Activated CD4-positive, alpha-beta T cell treated with anti-CD3 and anti-CD28 coated beads, Interleukin-2, amount 50 U/mL, for 16 hours (primary cell): ENCODE data around the gene MIGA1.
"Not testable (repeated sequence)": the region's sequence is repeated elsewhere in the genome, so short reads cannot be mapped to it uniquely, and the experiment has no call there.

Experiments
- DNase-seq: peaks from one replicate; pipeline ENCODE4 v3.0.0-alpha.2; 2020

The MIGA1 gene

GRCh38 chr1:77850082-77850481 is 70.6 kb downstream of the MIGA1 start:
- DNase-seq = no peak

- no peak for DNase-seq
Measured at GRCh38 chr1:77857552-77857951, 78.1 kb downstream of the MIGA1 start.

- DNase-seq = no peak
Measured at GRCh38 chr1:77858725-77859124, 79.3 kb downstream of the MIGA1 start.

GRCh38 chr1:77859248-77859647 is 79.8 kb downstream of the MIGA1 start:
- DNase-seq = no peak

GRCh38 chr1:77866296-77866695 is 86.8 kb downstream of the MIGA1 start:
- no peak for DNase-seq

GRCh38 chr1:77872645-77873044 is 93.2 kb downstream of the MIGA1 start:
- DNase-seq = no peak

GRCh38 chr1:77873461-77873860 is 94.0 kb downstream of the MIGA1 start:
- DNase-seq = no peak

- DNase-seq = no peak
Measured at GRCh38 chr1:77874804-77875445, 95.5 kb downstream of the MIGA1 start.

- DNase-seq = no peak
Measured at GRCh38 chr1:77876884-77877283, 97.4 kb downstream of the MIGA1 start.

- no peak for DNase-seq
Measured at GRCh38 chr1:77881061-77881460, 101.6 kb downstream of the MIGA1 start.

- no peak for DNase-seq
Measured at GRCh38 chr1:77882411-77882810, 103.0 kb downstream of the MIGA1 start.

GRCh38 chr1:77888081-77888780 is 108.8 kb downstream of the MIGA1 start, which contains the start of gene NEXN:
Gene NEXN, plus strand, starts transcription at chr1:77888624. Its CDS starts 27,483 bp downstream, at chr1:77916107.
- no peak for DNase-seq

GRCh38 chr1:77888781-77889642 is 109.6 kb downstream of the MIGA1 start:
- DNase-seq = no peak

GRCh38 chr1:77889671-77890070 is 110.2 kb downstream of the MIGA1 start:
- DNase-seq = no peak

- DNase-seq = no peak
Measured at GRCh38 chr1:77891200-77891599, 111.8 kb downstream of the MIGA1 start.

GRCh38 chr1:77899647-77900320 is 120.3 kb downstream of the MIGA1 start:
- no peak for DNase-seq

GRCh38 chr1:77900687-77901293 is 121.3 kb downstream of the MIGA1 start:
- peak; percentile 22 for DNase-seq

- no peak for DNase-seq
Measured at GRCh38 chr1:77905603-77906002, 126.2 kb downstream of the MIGA1 start.

- DNase-seq = no peak
Measured at GRCh38 chr1:77906019-77906545, 126.6 kb downstream of the MIGA1 start.

GRCh38 chr1:77906624-77907023 is 127.2 kb downstream of the MIGA1 start:
- DNase-seq = no peak

- no peak for DNase-seq
Measured at GRCh38 chr1:77910116-77910515, 130.7 kb downstream of the MIGA1 start.

GRCh38 chr1:77918918-77919317 is 139.5 kb downstream of the MIGA1 start:
- DNase-seq = not testable (repeated sequence)
